Measurements from ENCODE around the gene CX3CR1. TPM values are rescaled to one million over a fixed set of nuclear protein-coding genes. Genes with fewer than 3 reads are reported as not detected.

CX3CR1 gene
- total RNA-seq, 1 donor from 2014 or later: not detected

- DNase-seq (ENCODE audit: low spot score, unreplicated experiment): no peak
- H3K9me3 Mint-ChIP-seq (ENCODE audit: low read depth): no peaks in the 10 kb centered on the region
- TF ChIP-seq CTCF (IDR thresholded peaks at IDR 0.05; ENCODE audit: unreplicated experiment): no peak
- H3K4me1 Mint-ChIP-seq (ENCODE audit: low read depth): peaks cover 4% of the 10 kb centered on the region
- no peak overlapping the region for H3K4me3 Mint-ChIP-seq (ENCODE audit: low read depth)
- H3K36me3 Mint-ChIP-seq (ENCODE audit: insufficient read depth): no peaks in the 10 kb centered on the region
- peaks cover 12% of the 10 kb centered on the region for H3K27me3 Mint-ChIP-seq
- no peak overlapping the region for H3K27ac Mint-ChIP-seq
These were observed 4.8 kb downstream of the CX3CR1 start for GRCh38 chr3:39275052-39275451.

GRCh38 chr3:39273119-39273518 is 6.7 kb downstream of the CX3CR1 start:
- H3K9me3 Mint-ChIP-seq (ENCODE audit: low read depth): no peaks in the 10 kb centered on the region
- peaks cover 12% of the 10 kb centered on the region for H3K27me3 Mint-ChIP-seq
- H3K36me3 Mint-ChIP-seq (ENCODE audit: insufficient read depth): no peaks in the 10 kb centered on the region
- no peak overlapping the region for H3K27ac Mint-ChIP-seq
- H3K4me3 Mint-ChIP-seq (ENCODE audit: low read depth): no peak overlapping the region
- TF ChIP-seq CTCF (IDR thresholded peaks at IDR 0.05; ENCODE audit: unreplicated experiment): peak; percentile 38
- no peak for DNase-seq (ENCODE audit: low spot score, unreplicated experiment)
- H3K4me1 Mint-ChIP-seq (ENCODE audit: low read depth): peaks cover 4% of the 10 kb centered on the region

- H3K27me3 Mint-ChIP-seq: peaks cover 15% of the 10 kb centered on the region
- no peaks in the 10 kb centered on the region for H3K36me3 Mint-ChIP-seq (ENCODE audit: insufficient read depth)
- H3K4me3 Mint-ChIP-seq (ENCODE audit: low read depth): no peak overlapping the region
- no peaks in the 10 kb centered on the region for H3K9me3 Mint-ChIP-seq (ENCODE audit: low read depth)
- TF ChIP-seq CTCF (IDR thresholded peaks at IDR 0.05; ENCODE audit: unreplicated experiment): no peak
- peaks cover 4% of the 10 kb centered on the region for H3K4me1 Mint-ChIP-seq (ENCODE audit: low read depth)
- DNase-seq (ENCODE audit: low spot score, unreplicated experiment): no peak
- H3K27ac Mint-ChIP-seq: no peak overlapping the region
These were observed 7.6 kb downstream of the CX3CR1 start for GRCh38 chr3:39272191-39272590.

- no peak for TF ChIP-seq CTCF (IDR thresholded peaks at IDR 0.05; ENCODE audit: unreplicated experiment)
- Mint-ChIP-seq H3K4me3 (ENCODE audit: low read depth) (no peak overlapping the region), H3K27ac (no peak overlapping the region), H3K9me3 (ENCODE audit: low read depth) (no peaks in the 10 kb centered on the region), H3K4me1 (ENCODE audit: low read depth) (peaks cover 4% of the 10 kb centered on the region), H3K36me3 (ENCODE audit: insufficient read depth) (no peaks in the 10 kb centered on the region), H3K27me3 (peaks cover 9% of the 10 kb centered on the region)
- no peak for DNase-seq (ENCODE audit: low spot score, unreplicated experiment)
These were observed 8.4 kb downstream of the CX3CR1 start for GRCh38 chr3:39271363-39271914.

- Mint-ChIP-seq H3K27me3 (peaks cover 9% of the 10 kb centered on the region), H3K36me3 (ENCODE audit: insufficient read depth) (no peaks in the 10 kb centered on the region), H3K4me3 (ENCODE audit: low read depth) (no peak overlapping the region), H3K9me3 (ENCODE audit: low read depth) (no peaks in the 10 kb centered on the region), H3K27ac (no peak overlapping the region), H3K4me1 (ENCODE audit: low read depth) (no peaks in the 10 kb centered on the region)
- TF ChIP-seq CTCF (IDR thresholded peaks at IDR 0.05; ENCODE audit: unreplicated experiment): no peak
- no peak for DNase-seq (ENCODE audit: low spot score, unreplicated experiment)
These were observed 10.3 kb downstream of the CX3CR1 start for GRCh38 chr3:39269528-39269927.
